ENCODE data around the gene SGK1.
A peak's percentile ranks its signal among the peaks of the same experiment; 100 is the strongest.
"Not testable (repeated sequence)": the region's sequence is repeated elsewhere in the genome, so short reads cannot be mapped to it uniquely, and the experiment has no call there.

SGK1 gene

DNA sequence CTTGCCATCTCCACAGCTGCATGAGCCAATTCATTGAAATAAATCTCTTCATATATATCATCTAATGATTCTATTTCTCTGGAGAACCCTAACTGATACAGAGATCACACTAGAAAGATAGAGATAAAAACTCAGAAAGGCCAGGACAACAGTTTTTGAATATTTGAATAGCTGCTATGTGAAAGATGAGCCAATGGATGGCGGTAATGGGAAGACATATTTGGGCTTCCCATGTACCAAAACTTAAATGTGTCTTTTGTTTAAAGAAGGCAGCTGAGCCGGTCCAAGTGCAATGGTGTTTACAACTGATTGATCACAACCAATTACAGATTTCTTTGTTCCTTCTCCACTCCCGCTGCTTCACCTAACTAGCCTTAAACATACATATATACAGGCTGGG is 35.1 kb downstream of the SGK1 start:
- peak; percentile 12 for DNase-seq (ENCODE audit: low read depth)
- TF ChIP-seq, protein P1, sequence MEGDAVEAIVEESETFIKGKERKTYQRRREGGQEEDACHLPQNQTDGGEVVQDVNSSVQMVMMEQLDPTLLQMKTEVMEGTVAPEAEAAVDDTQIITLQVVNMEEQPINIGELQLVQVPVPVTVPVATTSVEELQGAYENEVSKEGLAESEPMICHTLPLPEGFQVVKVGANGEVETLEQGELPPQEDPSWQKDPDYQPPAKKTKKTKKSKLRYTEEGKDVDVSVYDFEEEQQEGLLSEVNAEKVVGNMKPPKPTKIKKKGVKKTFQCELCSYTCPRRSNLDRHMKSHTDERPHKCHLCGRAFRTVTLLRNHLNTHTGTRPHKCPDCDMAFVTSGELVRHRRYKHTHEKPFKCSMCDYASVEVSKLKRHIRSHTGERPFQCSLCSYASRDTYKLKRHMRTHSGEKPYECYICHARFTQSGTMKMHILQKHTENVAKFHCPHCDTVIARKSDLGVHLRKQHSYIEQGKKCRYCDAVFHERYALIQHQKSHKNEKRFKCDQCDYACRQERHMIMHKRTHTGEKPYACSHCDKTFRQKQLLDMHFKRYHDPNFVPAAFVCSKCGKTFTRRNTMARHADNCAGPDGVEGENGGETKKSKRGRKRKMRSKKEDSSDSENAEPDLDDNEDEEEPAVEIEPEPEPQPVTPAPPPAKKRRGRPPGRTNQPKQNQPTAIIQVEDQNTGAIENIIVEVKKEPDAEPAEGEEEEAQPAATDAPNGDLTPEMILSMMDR (conservative IDR thresholded peaks at IDR 0.05; ENCODE audit: control insufficient read depth, insufficient read depth, low read depth, low read length), result no peak
- H3K4me3 ChIP-seq (ENCODE audit: control insufficient read depth, low read depth, low read length), result no peak overlapping the region

DNA sequence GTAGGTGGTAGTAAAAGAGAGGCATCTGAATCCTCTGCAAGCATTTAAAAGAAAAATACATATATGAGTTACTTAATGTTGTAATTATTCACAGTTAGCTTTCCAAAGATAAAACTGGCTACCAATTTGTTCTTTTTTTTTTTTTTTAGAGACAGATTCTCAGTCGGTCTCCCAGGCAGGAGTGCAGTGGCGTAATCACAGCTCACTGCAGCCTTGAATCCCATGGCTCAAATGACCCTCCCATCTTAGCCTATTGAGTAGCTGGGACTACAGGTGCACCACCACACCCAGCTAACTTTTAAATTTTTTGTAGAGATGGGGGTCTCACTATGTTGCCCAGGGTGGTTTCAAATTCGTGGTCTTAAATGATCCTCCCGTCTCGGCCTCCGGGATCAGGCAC is 36.5 kb downstream of the SGK1 start:
- no peak overlapping the region for H3K4me3 ChIP-seq (ENCODE audit: control insufficient read depth, low read depth, low read length)
- TF ChIP-seq, protein P1 (conservative IDR thresholded peaks at IDR 0.05; ENCODE audit: control insufficient read depth, insufficient read depth, low read depth, low read length), result no peak
- no peak for DNase-seq (ENCODE audit: low read depth)

DNA sequence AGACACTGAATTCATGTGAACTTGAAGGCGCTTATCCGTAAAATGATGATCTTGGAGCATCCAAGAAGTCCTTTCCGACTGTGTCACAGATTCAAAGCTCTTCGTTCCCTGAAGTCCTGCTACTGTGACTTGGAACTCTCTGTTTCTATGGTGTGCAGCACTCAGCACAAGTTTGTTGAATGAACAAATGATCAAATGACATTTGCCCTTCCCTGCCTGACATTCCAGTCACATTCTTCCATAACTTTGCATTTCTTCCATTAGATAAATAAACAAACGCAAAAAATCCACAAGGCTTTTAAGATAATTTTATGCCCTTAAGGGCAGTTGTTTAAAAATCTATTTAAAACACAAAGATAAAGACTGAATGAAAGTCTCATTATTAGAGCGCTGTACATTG is 39.9 kb downstream of the SGK1 start:
- TF ChIP-seq, protein P1 (conservative IDR thresholded peaks at IDR 0.05; ENCODE audit: control insufficient read depth, insufficient read depth, low read depth, low read length), result no peak
- no peak overlapping the region for H3K4me3 ChIP-seq (ENCODE audit: control insufficient read depth, low read depth, low read length)
- no peak for DNase-seq (ENCODE audit: low read depth)

DNA sequence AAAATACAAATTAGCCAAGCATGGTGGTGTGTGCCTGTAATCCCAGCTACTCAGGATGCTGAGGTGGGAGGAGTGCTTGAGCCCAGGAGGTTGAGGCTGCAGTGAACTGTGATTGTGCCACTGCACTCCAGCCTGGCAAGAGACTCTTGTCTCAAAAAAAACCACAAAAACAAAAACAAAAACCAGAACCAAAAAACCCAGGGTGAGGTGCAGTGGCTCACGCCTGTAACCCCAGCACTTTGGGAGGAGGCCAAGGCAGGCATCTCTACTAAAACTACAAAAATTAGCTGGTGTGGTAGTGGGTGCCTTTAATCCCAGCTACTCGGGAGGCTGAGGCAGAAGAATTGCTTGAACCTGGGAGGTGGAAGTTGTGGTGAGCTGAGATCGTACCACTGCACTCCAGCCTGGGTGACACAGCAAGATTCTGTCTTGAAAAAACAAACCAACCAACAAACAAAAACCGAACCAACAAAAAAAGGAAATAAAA is 41.0 kb downstream of the SGK1 start:
- not testable (repeated sequence) for H3K4me3 ChIP-seq (ENCODE audit: control insufficient read depth, low read depth, low read length); DNase-seq (ENCODE audit: low read depth)

DNA sequence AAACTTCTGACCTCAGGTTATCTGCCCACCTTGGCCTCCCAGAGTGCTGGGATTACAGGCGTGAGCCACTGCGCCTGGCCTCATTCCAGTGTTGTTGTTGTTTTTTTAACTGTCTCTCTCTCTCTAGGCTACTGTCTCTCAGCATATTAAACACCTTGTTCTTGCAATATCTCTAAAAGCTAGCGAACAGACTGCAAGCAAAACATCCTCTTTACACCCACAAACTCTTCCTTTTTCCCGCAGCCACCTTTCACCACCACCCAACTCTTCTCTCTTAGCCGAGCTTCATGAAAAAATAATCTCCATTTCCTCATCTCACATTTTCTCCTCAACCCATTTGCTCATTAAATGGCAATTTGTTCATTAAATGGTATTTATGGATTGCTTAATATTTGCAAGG is 45.5 kb downstream of the SGK1 start:
- H3K4me3 ChIP-seq (ENCODE audit: control insufficient read depth, low read depth, low read length), result no peak overlapping the region
- no peak for DNase-seq (ENCODE audit: low read depth)
- TF ChIP-seq, protein P1 (conservative IDR thresholded peaks at IDR 0.05; ENCODE audit: control insufficient read depth, insufficient read depth, low read depth, low read length), result no peak

DNA sequence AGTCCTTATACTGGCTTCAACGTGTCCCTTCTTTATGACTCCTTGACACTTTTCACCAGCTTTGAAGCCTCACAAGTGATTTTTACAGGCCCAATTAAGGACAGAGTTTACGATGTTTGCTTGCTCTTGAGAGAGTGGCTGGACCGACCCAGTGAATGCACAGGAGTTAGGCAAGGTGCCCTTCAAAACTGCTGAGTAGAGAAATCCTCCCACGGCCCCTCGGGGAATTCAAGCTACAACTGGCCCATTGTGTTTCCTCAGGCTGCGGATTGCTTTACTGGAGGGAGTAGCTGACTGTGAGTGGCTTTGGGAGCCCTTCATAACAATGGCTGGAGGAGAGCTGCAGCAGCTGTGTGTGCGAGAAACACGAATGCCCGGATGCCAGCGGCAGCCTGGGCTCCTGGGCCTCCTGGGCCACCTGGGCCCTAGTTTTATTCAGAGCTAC is 50.0 kb downstream of the SGK1 start:
- DNase-seq (ENCODE audit: low read depth), result no peak
- TF ChIP-seq, protein P1 (conservative IDR thresholded peaks at IDR 0.05; ENCODE audit: control insufficient read depth, insufficient read depth, low read depth, low read length), result no peak
- no peak overlapping the region for H3K4me3 ChIP-seq (ENCODE audit: control insufficient read depth, low read depth, low read length)

DNA sequence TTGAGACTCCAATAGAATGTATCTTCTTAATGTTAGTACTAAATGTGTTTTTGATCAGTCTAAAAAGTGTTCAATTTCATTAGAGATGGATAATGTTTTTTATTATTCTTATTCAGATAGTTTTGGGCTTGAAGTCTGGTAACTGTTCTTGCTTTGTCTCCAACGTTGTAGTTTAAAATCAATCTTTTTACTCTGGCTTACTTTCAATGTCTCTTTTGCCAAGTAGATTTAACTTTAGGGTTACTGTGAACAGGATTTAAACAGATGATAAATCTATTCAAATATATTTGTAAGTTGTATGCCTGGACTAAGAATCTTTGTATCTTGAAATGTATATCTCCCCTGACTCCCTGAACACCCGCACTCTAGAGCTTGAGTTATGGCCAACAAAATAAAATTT is 51.1 kb downstream of the SGK1 start:
- H3K4me3 ChIP-seq (ENCODE audit: control insufficient read depth, low read depth, low read length), result no peak overlapping the region
- TF ChIP-seq, protein P1 (conservative IDR thresholded peaks at IDR 0.05; ENCODE audit: control insufficient read depth, insufficient read depth, low read depth, low read length), result no peak
- no peak for DNase-seq (ENCODE audit: low read depth)
